Measurements from ENCODE around the gene SSX4. TPM values are rescaled to one million over a fixed set of nuclear protein-coding genes. Genes with fewer than 3 reads are reported as not detected.
"Not testable (repeated sequence)": the region's sequence is repeated elsewhere in the genome, so short reads cannot be mapped to it uniquely, and the experiment has no call there.

The SSX4 gene
- total and polyA plus RNA-seq, 5 donors, result not detected

DNA sequence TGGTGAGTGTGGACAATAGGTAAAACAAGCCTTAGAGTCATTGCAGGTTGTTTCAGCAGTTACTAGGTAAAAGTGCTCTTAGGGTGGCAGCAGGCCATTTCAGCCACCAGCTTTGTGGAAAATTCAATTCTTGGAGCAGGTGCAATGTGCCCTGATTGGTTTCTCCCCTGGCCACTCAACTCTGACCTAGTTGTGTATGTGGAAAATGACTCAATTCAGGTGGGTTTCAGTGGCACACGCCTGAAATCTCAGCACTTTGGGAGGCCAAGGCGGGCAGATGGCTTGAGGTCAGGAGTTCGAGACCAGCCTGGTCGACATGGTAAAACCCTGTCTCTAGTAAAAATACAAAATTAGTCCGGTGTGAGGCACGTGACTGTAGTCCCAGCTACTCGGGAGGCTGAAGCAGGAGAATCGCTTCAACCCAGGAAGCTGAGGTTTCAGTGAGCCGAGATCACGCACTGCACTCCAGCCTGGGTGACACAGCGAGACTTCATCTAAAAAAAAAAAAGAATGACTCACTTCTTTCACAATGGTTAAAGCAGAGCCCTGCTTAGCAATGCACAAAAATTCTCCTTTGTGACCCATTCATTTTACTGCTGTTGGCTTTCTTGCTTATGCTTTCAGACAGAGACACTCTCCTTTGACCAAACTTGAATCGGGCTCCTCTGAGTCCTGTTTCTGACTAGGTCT lies 43.8 kb downstream of the SSX4 start:
- H3K27me3 ChIP-seq (ENCODE audit: control insufficient read depth, insufficient read depth); H3K9me3 ChIP-seq (ENCODE audit: control insufficient read depth, low read length); intact Hi-C loops (cut with DNase I); H3K4me3 ChIP-seq (ENCODE audit: low read length); ATAC-seq; H3K27ac ChIP-seq (ENCODE audit: low read length); H3K4me1 ChIP-seq (ENCODE audit: control insufficient read depth, insufficient read depth, low read length); DNase-seq: not testable (repeated sequence)
- WGBS, result no CpG with 5 or more reads among the region's 12 CpGs

DNA sequence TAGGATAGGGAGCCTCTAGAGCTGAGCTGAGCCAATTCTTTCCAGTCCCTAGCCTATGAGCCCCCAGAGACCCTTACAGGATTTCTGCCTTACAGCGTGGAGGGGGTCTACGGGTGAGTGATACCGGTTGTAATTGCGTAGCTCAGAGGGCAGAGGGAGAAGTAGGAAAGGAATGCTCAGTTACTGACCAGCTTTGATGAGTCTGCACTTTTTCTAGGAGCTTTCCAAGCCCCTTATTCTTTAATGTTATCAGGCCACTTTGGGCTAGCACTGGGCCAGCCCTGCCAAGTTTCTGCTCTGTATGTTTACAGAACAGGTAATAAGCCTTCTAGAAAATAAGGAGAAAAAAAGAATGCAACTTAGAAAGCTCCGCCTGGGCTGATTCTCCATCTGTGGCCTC lies 46.3 kb downstream of the SSX4 start:
- intact Hi-C loops (cut with DNase I); DNase-seq; ATAC-seq; H3K4me1 ChIP-seq (ENCODE audit: control insufficient read depth, insufficient read depth, low read length); H3K27me3 ChIP-seq (ENCODE audit: control insufficient read depth, insufficient read depth); H3K27ac ChIP-seq (ENCODE audit: low read length); H3K9me3 ChIP-seq (ENCODE audit: control insufficient read depth, low read length); H3K4me3 ChIP-seq (ENCODE audit: low read length): not testable (repeated sequence)
- 55% methylated on average over 5 of the region's 5 CpGs for WGBS

DNA sequence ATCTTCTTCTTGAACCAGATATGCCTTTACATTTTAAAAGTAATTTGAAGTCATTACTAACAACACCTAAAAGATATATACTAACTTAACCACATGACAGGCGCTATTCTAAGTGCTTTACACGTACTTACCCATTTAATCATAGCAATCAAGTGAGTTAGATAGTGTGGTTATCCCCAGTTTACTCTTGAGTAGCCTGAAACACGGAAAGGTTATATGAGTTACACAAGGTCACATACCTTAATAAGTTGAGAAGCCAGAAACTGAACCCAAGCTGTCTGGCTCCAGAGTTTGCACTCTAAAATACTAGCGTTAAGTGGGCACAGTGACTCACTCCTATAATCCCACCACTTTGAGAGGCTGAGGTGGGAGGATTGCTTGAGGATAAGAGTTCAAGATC lies 46.8 kb downstream of the SSX4 start:
- H3K27me3 ChIP-seq (ENCODE audit: control insufficient read depth, insufficient read depth); H3K9me3 ChIP-seq (ENCODE audit: control insufficient read depth, low read length); H3K4me1 ChIP-seq (ENCODE audit: control insufficient read depth, insufficient read depth, low read length); H3K4me3 ChIP-seq (ENCODE audit: low read length); H3K27ac ChIP-seq (ENCODE audit: low read length); intact Hi-C loops (cut with DNase I); DNase-seq; ATAC-seq: not testable (repeated sequence)
- 71% methylated on average over 4 of the region's 4 CpGs for WGBS

DNA sequence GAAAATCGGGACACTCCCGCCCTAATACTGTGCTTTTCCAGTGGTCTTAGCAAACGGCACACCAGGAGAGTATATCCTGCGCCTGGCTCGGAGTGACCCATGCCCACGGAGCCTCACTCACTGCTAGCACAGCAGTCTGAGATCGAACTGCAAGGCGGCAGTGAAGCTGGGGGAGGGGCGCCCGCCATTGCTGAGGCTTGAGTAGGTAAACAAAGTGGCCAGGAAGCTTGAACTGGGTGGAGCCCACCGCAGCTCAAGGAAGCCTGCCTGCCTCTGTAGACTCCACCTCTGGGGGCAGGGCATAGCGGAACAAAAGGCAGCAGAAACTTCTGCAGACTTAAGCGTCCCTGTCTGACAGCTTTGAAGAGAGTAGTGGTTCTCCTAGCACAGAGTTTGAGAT lies 50.4 kb downstream of the SSX4 start:
- H3K9me3 ChIP-seq (ENCODE audit: control insufficient read depth, low read length); ATAC-seq; H3K4me3 ChIP-seq (ENCODE audit: low read length); intact Hi-C loops (cut with DNase I); H3K4me1 ChIP-seq (ENCODE audit: control insufficient read depth, insufficient read depth, low read length); H3K27ac ChIP-seq (ENCODE audit: low read length); H3K27me3 ChIP-seq (ENCODE audit: control insufficient read depth, insufficient read depth); DNase-seq: not testable (repeated sequence)
- WGBS, result 83% methylated on average over 13 of the region's 13 CpGs

Other genes with a start within 250 kb of the SSX4 start
- not detected for gene SSX5, start 186.7 kb upstream of the SSX4 start, total RNA-seq
- not detected for gene SSX5, start 186.7 kb upstream of the SSX4 start, polyA plus RNA-seq
- not detected for gene SSX1, start 128.1 kb upstream of the SSX4 start, total RNA-seq
- not detected for gene SSX1, start 128.1 kb upstream of the SSX4 start, polyA plus RNA-seq
- not detected for gene SSX3, start 26.8 kb upstream of the SSX4 start, total RNA-seq
- not detected for gene SSX3, start 26.8 kb upstream of the SSX4 start, polyA plus RNA-seq
- gene SSX4B, start 28.4 kb downstream of the SSX4 start, total RNA-seq, result not detected
- not detected for gene SSX4B, start 28.4 kb downstream of the SSX4 start, polyA plus RNA-seq
- gene SLC38A5, start 86.7 kb downstream of the SSX4 start, total RNA-seq, result 1 to 10 TPM in 3 of 4 donors, under 1 TPM in 1; 0.41 to 6.5 (median 3.7) TPM
- gene SLC38A5, start 86.7 kb downstream of the SSX4 start, polyA plus RNA-seq, result 3.0 TPM
- gene FTSJ1, start 92.7 kb downstream of the SSX4 start, total RNA-seq, result 10 to 100 TPM; 19.9 to 25.5 (median 21.8) TPM
- 20.0 TPM for gene FTSJ1, start 92.7 kb downstream of the SSX4 start, polyA plus RNA-seq
- gene PORCN, start 125.5 kb downstream of the SSX4 start, total RNA-seq, result 10 to 100 TPM; 16.1 to 22.3 (median 19.8) TPM
- gene PORCN, start 125.5 kb downstream of the SSX4 start, polyA plus RNA-seq, result 14.0 TPM
- 10 to 100 TPM; 74.8 to 93.4 (median 83.0) TPM for gene EBP, start 138.3 kb downstream of the SSX4 start, total RNA-seq
- gene EBP, start 138.3 kb downstream of the SSX4 start, polyA plus RNA-seq, result 118 TPM
- 10 to 100 TPM; 16.9 to 22.4 (median 18.5) TPM for gene TBC1D25, start 156.2 kb downstream of the SSX4 start, total RNA-seq
- 8.0 TPM for gene TBC1D25, start 156.2 kb downstream of the SSX4 start, polyA plus RNA-seq
- gene RBM3, start 190.9 kb downstream of the SSX4 start, total RNA-seq, result 100 to 1,000 TPM; 100 to 221 (median 129) TPM
- gene RBM3, start 190.9 kb downstream of the SSX4 start, polyA plus RNA-seq, result 71.4 TPM
- 100 to 1,000 TPM; 162 to 184 (median 166) TPM for gene WDR13, start 214.0 kb downstream of the SSX4 start, total RNA-seq
- gene WDR13, start 214.0 kb downstream of the SSX4 start, polyA plus RNA-seq, result 173 TPM

All from right cardiac atrium (tissue), 5 donors.